HL-60 (cell line): Measurements from ENCODE around the gene SARDH.

Experiments
- DNase-seq, 2 experiments: peaks; one replicate each; pipeline ENCODE4 v3.0.0-alpha.2; 2010 to 2020; ENCODE audit warnings: low read depth in 1 of 2, low spot score in 1 of 2
- H3K27ac ChIP-seq: fragments of 250-450 bp; sonication (Bioruptor Pico); replicated peaks from 2 replicates; pipeline ENCODE4 v1.5.1; 2020; ENCODE audit warnings: mild to moderate bottlenecking, moderate library complexity
- H3K27me3 ChIP-seq: fragments of 250-450 bp; sonication (Bioruptor Pico); 2 replicates; pipeline ENCODE4 v1.5.1; 2021; ENCODE audit warnings: mild to moderate bottlenecking, moderate library complexity; ENCODE audit not compliant: insufficient read depth, poor library complexity, severe bottlenecking
- H3K4me3 ChIP-seq: replicated peaks from 2 replicates; pipeline ENCODE4 v1.5.1; 2011; ENCODE audit warnings: mild to moderate bottlenecking, control low read depth, low read length; ENCODE audit not compliant: insufficient read depth
- GABPA ChIP-seq: IDR thresholded peaks from 2 replicates; pipeline ENCODE4 v1.6.1; 2012; ENCODE audit warnings: low read depth
- POLR2AphosphoS5 ChIP-seq: IDR thresholded peaks from 2 replicates; pipeline ENCODE4 v1.6.1; 2012; ENCODE audit warnings: low read depth
- SPI1 ChIP-seq: IDR thresholded peaks from 2 replicates; pipeline ENCODE4 v1.6.1; 2012; ENCODE audit warnings: low read depth, mild to moderate bottlenecking, borderline replicate concordance
- TF ChIP-seq, protein P1 (sequence below): IDR thresholded peaks from one replicate; pipeline ENCODE4 v1.5.1; 2011; ENCODE audit warnings: low read length, control low read depth, inconsistent platforms; ENCODE audit not compliant: insufficient read depth
- TF ChIP-seq, protein P2 (sequence below): IDR thresholded peaks from 2 replicates; pipeline ENCODE4 v1.6.1; 2012; ENCODE audit warnings: low read depth; ENCODE audit not compliant: insufficient replicate concordance

SARDH gene

DNA sequence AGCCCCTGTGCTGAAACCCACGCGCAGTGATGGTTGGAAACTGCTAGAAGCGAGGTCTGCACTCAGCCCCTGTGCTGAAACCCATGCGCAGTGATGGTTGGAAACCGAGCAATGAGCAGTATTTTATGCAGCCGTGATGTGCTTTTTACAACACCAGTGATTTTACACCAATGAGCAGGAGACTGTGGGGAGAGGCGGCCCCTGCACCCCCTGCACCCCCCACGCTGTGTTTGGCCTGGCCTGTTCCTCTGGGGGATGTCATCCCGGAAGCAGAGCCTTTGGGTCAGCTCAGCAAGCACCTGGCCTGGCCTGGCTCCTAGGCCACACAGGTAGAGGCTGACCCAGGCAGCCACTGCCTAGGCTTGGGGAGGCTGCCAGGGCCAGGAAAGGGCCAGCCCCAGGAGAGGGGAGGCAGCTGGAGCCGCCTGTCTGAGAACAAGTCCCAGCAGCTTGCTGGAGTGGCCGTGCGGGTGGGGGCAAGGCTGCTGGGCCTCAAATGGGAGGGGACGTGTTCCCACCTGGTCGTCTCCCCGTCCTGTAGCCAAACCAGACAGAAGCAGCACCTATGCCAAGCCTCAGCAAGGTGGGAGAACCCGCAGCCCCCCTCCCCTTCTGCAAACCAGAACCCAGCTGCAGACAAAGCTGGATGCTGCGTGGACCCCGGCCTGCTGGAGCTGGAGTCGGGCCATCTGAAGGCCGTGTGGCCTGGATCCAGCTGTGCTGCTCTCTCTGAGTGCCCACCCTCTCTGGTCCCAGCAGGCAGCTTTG is 55.1 kb downstream of the SARDH start:
- DNase-seq: no peak
- no peak overlapping the region for H3K4me3 ChIP-seq
- H3K27ac ChIP-seq: no peak overlapping the region
- TF ChIP-seq GABPA: no peak
- no peak for TF ChIP-seq SPI1
- TF ChIP-seq, protein P1, sequence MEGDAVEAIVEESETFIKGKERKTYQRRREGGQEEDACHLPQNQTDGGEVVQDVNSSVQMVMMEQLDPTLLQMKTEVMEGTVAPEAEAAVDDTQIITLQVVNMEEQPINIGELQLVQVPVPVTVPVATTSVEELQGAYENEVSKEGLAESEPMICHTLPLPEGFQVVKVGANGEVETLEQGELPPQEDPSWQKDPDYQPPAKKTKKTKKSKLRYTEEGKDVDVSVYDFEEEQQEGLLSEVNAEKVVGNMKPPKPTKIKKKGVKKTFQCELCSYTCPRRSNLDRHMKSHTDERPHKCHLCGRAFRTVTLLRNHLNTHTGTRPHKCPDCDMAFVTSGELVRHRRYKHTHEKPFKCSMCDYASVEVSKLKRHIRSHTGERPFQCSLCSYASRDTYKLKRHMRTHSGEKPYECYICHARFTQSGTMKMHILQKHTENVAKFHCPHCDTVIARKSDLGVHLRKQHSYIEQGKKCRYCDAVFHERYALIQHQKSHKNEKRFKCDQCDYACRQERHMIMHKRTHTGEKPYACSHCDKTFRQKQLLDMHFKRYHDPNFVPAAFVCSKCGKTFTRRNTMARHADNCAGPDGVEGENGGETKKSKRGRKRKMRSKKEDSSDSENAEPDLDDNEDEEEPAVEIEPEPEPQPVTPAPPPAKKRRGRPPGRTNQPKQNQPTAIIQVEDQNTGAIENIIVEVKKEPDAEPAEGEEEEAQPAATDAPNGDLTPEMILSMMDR: no peak
- no peak for TF ChIP-seq POLR2AphosphoS5
- TF ChIP-seq, protein P2, sequence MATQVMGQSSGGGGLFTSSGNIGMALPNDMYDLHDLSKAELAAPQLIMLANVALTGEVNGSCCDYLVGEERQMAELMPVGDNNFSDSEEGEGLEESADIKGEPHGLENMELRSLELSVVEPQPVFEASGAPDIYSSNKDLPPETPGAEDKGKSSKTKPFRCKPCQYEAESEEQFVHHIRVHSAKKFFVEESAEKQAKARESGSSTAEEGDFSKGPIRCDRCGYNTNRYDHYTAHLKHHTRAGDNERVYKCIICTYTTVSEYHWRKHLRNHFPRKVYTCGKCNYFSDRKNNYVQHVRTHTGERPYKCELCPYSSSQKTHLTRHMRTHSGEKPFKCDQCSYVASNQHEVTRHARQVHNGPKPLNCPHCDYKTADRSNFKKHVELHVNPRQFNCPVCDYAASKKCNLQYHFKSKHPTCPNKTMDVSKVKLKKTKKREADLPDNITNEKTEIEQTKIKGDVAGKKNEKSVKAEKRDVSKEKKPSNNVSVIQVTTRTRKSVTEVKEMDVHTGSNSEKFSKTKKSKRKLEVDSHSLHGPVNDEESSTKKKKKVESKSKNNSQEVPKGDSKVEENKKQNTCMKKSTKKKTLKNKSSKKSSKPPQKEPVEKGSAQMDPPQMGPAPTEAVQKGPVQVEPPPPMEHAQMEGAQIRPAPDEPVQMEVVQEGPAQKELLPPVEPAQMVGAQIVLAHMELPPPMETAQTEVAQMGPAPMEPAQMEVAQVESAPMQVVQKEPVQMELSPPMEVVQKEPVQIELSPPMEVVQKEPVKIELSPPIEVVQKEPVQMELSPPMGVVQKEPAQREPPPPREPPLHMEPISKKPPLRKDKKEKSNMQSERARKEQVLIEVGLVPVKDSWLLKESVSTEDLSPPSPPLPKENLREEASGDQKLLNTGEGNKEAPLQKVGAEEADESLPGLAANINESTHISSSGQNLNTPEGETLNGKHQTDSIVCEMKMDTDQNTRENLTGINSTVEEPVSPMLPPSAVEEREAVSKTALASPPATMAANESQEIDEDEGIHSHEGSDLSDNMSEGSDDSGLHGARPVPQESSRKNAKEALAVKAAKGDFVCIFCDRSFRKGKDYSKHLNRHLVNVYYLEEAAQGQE: no peak
- no peaks in the 10 kb centered on the region for H3K27me3 ChIP-seq

DNA sequence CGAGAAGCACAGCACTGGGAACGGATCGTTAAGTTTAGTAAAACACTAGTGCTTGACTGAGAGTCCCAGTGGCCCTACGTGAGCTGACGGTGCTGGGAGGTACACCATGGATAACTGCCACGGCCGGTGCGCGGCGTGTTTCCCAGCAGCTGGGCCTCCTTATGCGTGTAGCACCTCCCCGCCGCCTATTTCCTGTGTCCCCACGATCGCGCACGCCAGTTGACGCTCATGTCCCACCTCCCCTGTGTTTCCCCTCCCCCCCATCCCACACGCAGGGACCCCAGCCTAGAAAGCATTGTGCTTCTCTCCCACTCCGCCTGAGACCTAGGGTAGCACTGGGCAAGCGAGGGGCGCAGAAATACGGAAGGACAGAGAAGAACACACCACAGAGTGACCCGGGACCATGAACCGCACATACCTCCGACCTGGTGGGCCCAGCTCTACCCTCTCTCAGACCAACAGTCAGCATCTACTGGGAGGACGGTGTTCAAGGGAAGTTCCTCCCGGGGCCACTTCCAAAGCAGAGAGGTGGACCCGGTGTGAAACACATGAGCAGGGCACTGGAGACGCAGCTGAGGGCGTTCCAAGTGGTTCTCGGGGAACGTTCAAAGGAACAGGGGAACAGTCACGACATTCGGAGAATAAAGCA is 56.4 kb downstream of the SARDH start:
- Histone ChIP-seq H3K27ac (no peak overlapping the region), H3K27me3 (no peaks in the 10 kb centered on the region), H3K4me3 (no peak overlapping the region)
- no peak for DNase-seq
- TF ChIP-seq, protein P1: no peak
- TF ChIP-seq SPI1: no peak
- TF ChIP-seq POLR2AphosphoS5: no peak
- TF ChIP-seq, protein P2: no peak
- TF ChIP-seq GABPA: no peak

DNA sequence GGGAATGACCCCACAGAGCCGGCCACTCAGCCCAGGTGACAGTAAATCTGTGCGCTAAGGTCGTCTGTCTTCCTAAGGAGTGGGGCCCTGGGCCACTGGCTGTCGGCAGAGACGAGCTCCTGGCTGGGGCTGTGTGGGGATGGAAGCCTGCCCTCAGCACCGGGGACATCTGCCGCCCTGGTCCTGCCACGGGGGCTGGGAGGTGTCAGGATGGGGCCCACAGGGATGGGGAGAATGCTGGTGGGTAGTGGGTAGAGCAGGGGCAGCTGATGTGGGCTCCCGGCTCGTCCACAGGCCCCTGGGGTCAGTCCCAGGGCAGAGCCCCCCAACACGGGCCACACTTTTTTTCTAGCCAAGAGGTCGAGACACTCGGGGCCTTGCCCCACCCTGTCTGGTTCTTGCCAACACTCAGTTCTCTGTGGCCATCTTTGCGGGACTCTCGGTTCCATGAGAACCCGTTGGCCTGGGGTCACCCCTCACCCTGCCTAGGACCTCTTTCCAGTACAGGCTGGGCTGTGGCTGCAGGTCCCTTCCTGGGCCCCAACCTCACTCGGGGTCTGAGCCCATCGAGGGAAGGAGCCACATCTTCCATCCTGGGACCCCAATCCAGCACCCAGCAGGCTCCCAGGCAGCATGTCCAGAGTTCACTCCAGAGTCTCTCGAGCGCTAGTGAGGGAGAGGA is 57.0 kb downstream of the SARDH start:
- H3K27ac ChIP-seq: no peak overlapping the region
- DNase-seq: no peak
- H3K4me3 ChIP-seq: no peak overlapping the region
- H3K27me3 ChIP-seq: no peaks in the 10 kb centered on the region
- TF ChIP-seq SPI1 (no peak), POLR2AphosphoS5 (no peak), GABPA (no peak)
- TF ChIP-seq, protein P1: no peak
- TF ChIP-seq, protein P2: no peak
